ENCODE results near the gene DHRSX. TPM values are rescaled to one million over a fixed set of nuclear protein-coding genes. Genes with fewer than 3 reads are reported as not detected.
"Not testable (repeated sequence)": the region's sequence is repeated elsewhere in the genome, so short reads cannot be mapped to it uniquely, and the experiment has no call there.

Gene DHRSX
- total and polyA plus RNA-seq, 2 donors from 2014 or later, result 26.4 to 30.0 TPM

GRCh38 chrX:2462074-2462473 lies 38.7 kb downstream of the DHRSX start:
- H3K4me1 ChIP-seq (ENCODE audit: control insufficient read depth in 2 of 3, insufficient read depth in 2 of 3, low read depth in 1 of 3, low read length in 3 of 3), result peaks cover 0 to 2% (median 0%) of the 10 kb centered on the region in 3 donors
- no peak overlapping the region for H3K9ac ChIP-seq (ENCODE audit: low read length in 3 of 3)
- no peak for TF ChIP-seq CTCF (IDR thresholded peaks at IDR 0.05; ENCODE audit: borderline replicate concordance, extremely low read depth, insufficient read depth)
- H3K9me3 ChIP-seq (ENCODE audit: control insufficient read depth in 2 of 3, insufficient read depth in 1 of 3, low read length in 3 of 3), result no peaks in the 10 kb centered on the region
- no peak for FAIRE-seq
- DNase-seq, result no peak
- no peak overlapping the region for H3K27ac ChIP-seq (ENCODE audit: low read depth in 2 of 2, low read length in 2 of 2)
- intact Hi-C loops (cut with DNase I), result no loop called here
- H3K36me3 ChIP-seq (ENCODE audit: control insufficient read depth in 2 of 3, insufficient read depth in 3 of 3, low read length in 3 of 3), result peaks cover 0 to 2% (median 0%) of the 10 kb centered on the region in 3 donors
- H3K4me3 ChIP-seq (ENCODE audit: low read length in 3 of 3), result no peak overlapping the region
- H3K27me3 ChIP-seq (ENCODE audit: control insufficient read depth, insufficient read depth, low read length), result no peaks in the 10 kb centered on the region

GRCh38 chrX:2461711-2462016 lies 39.1 kb downstream of the DHRSX start:
- peaks cover 0 to 2% (median 0%) of the 10 kb centered on the region in 3 donors for H3K36me3 ChIP-seq (ENCODE audit: control insufficient read depth in 2 of 3, insufficient read depth in 3 of 3, low read length in 3 of 3)
- DNase-seq (no peak), FAIRE-seq (no peak)
- no peak overlapping the region for H3K4me3 ChIP-seq (ENCODE audit: low read length in 3 of 3)
- no peak for TF ChIP-seq CTCF (IDR thresholded peaks at IDR 0.05; ENCODE audit: borderline replicate concordance, extremely low read depth, insufficient read depth)
- H3K4me1 ChIP-seq (ENCODE audit: control insufficient read depth in 2 of 3, insufficient read depth in 2 of 3, low read depth in 1 of 3, low read length in 3 of 3), result peaks cover 0 to 2% (median 0%) of the 10 kb centered on the region in 3 donors
- H3K9me3 ChIP-seq (ENCODE audit: control insufficient read depth in 2 of 3, insufficient read depth in 1 of 3, low read length in 3 of 3), result no peaks in the 10 kb centered on the region
- no peak overlapping the region for H3K27ac ChIP-seq (ENCODE audit: low read depth in 2 of 2, low read length in 2 of 2)
- H3K9ac ChIP-seq (ENCODE audit: low read length in 3 of 3), result no peak overlapping the region
- H3K27me3 ChIP-seq (ENCODE audit: control insufficient read depth, insufficient read depth, low read length), result no peaks in the 10 kb centered on the region
- intact Hi-C loops (cut with DNase I), result no loop called here

DNA sequence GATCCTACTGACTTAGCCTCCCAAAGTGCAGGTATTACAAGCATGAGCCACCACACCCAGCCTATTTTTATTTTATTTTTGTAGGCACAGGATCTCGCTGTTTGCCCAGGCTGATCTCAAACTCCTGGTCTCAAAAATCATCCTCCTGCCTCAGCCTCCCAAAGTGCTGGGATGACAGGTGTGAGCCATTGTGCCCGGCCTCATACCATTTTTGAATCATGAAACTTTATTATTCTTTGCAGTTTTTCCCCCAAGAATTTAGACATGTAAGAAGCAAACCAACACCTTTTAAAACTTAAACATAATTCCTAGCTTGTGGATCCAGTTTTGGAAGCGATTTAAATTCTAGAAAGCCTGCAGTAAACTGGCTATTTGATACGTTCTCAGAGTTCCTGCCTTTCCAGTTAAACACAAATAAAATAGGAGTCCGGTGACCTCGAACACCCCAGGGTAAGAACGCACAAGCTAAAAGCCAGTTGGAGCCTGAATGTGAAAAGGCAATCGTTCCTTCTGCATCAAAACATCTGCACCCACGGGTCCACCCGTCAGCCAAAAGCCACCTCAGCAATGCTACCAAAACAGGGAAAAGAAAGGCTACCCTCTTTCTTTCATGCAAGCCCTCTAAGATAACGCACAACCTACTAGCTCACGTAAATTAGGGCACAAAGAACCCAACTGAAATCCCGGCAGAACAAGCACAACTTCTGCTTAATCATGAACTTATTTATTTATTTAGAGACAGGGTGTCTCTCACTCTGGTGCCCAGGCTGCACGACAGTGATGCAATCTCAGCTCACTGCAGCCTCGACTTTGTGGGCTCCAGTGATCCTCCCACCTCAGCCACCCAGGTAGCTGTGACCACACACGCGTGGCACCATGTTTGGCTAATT lies 39.7 kb downstream of the DHRSX start:
- H3K27ac ChIP-seq (ENCODE audit: low read depth in 2 of 2, low read length in 2 of 2); H3K4me3 ChIP-seq (ENCODE audit: low read length in 3 of 3); H3K4me1 ChIP-seq (ENCODE audit: control insufficient read depth in 2 of 3, insufficient read depth in 2 of 3, low read depth in 1 of 3, low read length in 3 of 3); FAIRE-seq; intact Hi-C loops (cut with DNase I); H3K9me3 ChIP-seq (ENCODE audit: control insufficient read depth in 2 of 3, insufficient read depth in 1 of 3, low read length in 3 of 3); DNase-seq; H3K27me3 ChIP-seq (ENCODE audit: control insufficient read depth, insufficient read depth, low read length); H3K9ac ChIP-seq (ENCODE audit: low read length in 3 of 3); H3K36me3 ChIP-seq (ENCODE audit: control insufficient read depth in 2 of 3, insufficient read depth in 3 of 3, low read length in 3 of 3): not testable (repeated sequence)

- H3K36me3 ChIP-seq (ENCODE audit: control insufficient read depth in 2 of 3, insufficient read depth in 3 of 3, low read length in 3 of 3); H3K4me3 ChIP-seq (ENCODE audit: low read length in 3 of 3); DNase-seq; H3K9me3 ChIP-seq (ENCODE audit: control insufficient read depth in 2 of 3, insufficient read depth in 1 of 3, low read length in 3 of 3); H3K4me1 ChIP-seq (ENCODE audit: control insufficient read depth in 2 of 3, insufficient read depth in 2 of 3, low read depth in 1 of 3, low read length in 3 of 3); intact Hi-C loops (cut with DNase I); H3K9ac ChIP-seq (ENCODE audit: low read length in 3 of 3); H3K27me3 ChIP-seq (ENCODE audit: control insufficient read depth, insufficient read depth, low read length); H3K27ac ChIP-seq (ENCODE audit: low read depth in 2 of 2, low read length in 2 of 2); FAIRE-seq: not testable (repeated sequence)
These were observed 40.7 kb downstream of the DHRSX start for GRCh38 chrX:2460048-2460447.
